Stimulated activated CD8-positive, alpha-beta memory T cell treated with anti-CD3 and anti-CD28 coated beads, Interleukin-2, amount 100 ng/mL, for 1 hour (primary cell): ENCODE results near the gene ITGA6.
A peak's percentile ranks its signal among the peaks of the same experiment; 100 is the strongest.

ENCODE experiments used
- DNase-seq, 2 donors: peaks; one replicate each; pipeline ENCODE4 v3.0.0-alpha.2; 2020; ENCODE audit warnings: low read depth in 2 of 2

The ITGA6 gene

GRCh38 chr2:172440795-172441194 is 13.4 kb downstream of the ITGA6 start:
- no peak for DNase-seq

- DNase-seq: peak in 1 of 2 donors; percentile 30
These were observed 14.9 kb downstream of the ITGA6 start for GRCh38 chr2:172442072-172442895.

GRCh38 chr2:172445851-172446250 is 18.5 kb downstream of the ITGA6 start:
- no peak for DNase-seq

GRCh38 chr2:172446474-172447063 is 19.2 kb downstream of the ITGA6 start:
- no peak for DNase-seq

GRCh38 chr2:172447811-172448493 is 20.6 kb downstream of the ITGA6 start:
- DNase-seq: no peak

- no peak for DNase-seq
These were observed 21.3 kb downstream of the ITGA6 start for GRCh38 chr2:172448544-172449267.

- no peak for DNase-seq
These were observed 22.6 kb downstream of the ITGA6 start for GRCh38 chr2:172449911-172450550.

- DNase-seq: no peak
These were observed 24.5 kb downstream of the ITGA6 start for GRCh38 chr2:172451923-172452322.

GRCh38 chr2:172452845-172453244 is 25.5 kb downstream of the ITGA6 start:
- no peak for DNase-seq

- no peak for DNase-seq
These were observed 27.2 kb downstream of the ITGA6 start for GRCh38 chr2:172454404-172455120.

GRCh38 chr2:172455121-172455515 is 27.7 kb downstream of the ITGA6 start:
- DNase-seq: no peak

GRCh38 chr2:172456002-172456401 is 28.6 kb downstream of the ITGA6 start:
- DNase-seq: no peak

- no peak for DNase-seq
These were observed 30.1 kb downstream of the ITGA6 start for GRCh38 chr2:172457536-172457935.

- no peak for DNase-seq
These were observed 31.3 kb downstream of the ITGA6 start for GRCh38 chr2:172458561-172459124.

- DNase-seq: no peak
These were observed 33.4 kb downstream of the ITGA6 start for GRCh38 chr2:172460780-172461201.

GRCh38 chr2:172461591-172462372 is 34.4 kb downstream of the ITGA6 start:
- DNase-seq: peak; percentile 49 to 68

GRCh38 chr2:172462373-172462848 is 35.0 kb downstream of the ITGA6 start:
- no peak for DNase-seq

- no peak for DNase-seq
These were observed 35.5 kb downstream of the ITGA6 start for GRCh38 chr2:172462849-172463381.

GRCh38 chr2:172464400-172465129 is 37.2 kb downstream of the ITGA6 start:
- no peak for DNase-seq
